ENCODE measurements around the gene TOMM34. TPM values are rescaled to one million over a fixed set of nuclear protein-coding genes. Genes with fewer than 3 reads are reported as not detected.

The TOMM34 gene
- total RNA-seq, 2 experiments from 2014 or later: 72.9 to 75.1 TPM

- Mint-ChIP-seq H3K4me1 (peaks cover 41% of the 10 kb centered on the region), H3K27me3 (no peaks in the 10 kb centered on the region), H3K9me3 (no peaks in the 10 kb centered on the region), H3K27ac (no peak overlapping the region), H3K4me3 (no peak overlapping the region), H3K36me3 (peaks cover 36% of the 10 kb centered on the region)
- DNase-seq: no peak
Observed at GRCh38 chr20:44901974-44902373, 58.2 kb downstream of the TOMM34 start.

GRCh38 chr20:44900231-44900854 is 59.9 kb downstream of the TOMM34 start:
- Mint-ChIP-seq H3K4me1 (peaks cover 54% of the 10 kb centered on the region), H3K36me3 (peaks cover 40% of the 10 kb centered on the region), H3K27me3 (no peaks in the 10 kb centered on the region), H3K27ac (peak overlapping the region; percentile 83), H3K9me3 (no peaks in the 10 kb centered on the region), H3K4me3 (peak overlapping the region; percentile 20)
- DNase-seq: no peak

GRCh38 chr20:44897133-44897532 is 63.1 kb downstream of the TOMM34 start:
- Mint-ChIP-seq H3K27me3 (no peaks in the 10 kb centered on the region), H3K9me3 (peaks cover 1% of the 10 kb centered on the region), H3K4me1 (peaks cover 76% of the 10 kb centered on the region), H3K27ac (peak overlapping the region; percentile 8), H3K36me3 (peaks cover 62% of the 10 kb centered on the region), H3K4me3 (no peak overlapping the region)
- DNase-seq: no peak

- H3K4me1 Mint-ChIP-seq: peaks cover 82% of the 10 kb centered on the region
- no peak overlapping the region for H3K4me3 Mint-ChIP-seq
- no peak for DNase-seq
- H3K27me3 Mint-ChIP-seq: no peaks in the 10 kb centered on the region
- H3K9me3 Mint-ChIP-seq: peaks cover 4% of the 10 kb centered on the region
- peak overlapping the region; percentile 26 for H3K27ac Mint-ChIP-seq
- H3K36me3 Mint-ChIP-seq: peaks cover 67% of the 10 kb centered on the region
Observed at GRCh38 chr20:44896583-44896982, 63.6 kb downstream of the TOMM34 start.

- Mint-ChIP-seq H3K4me1 (peaks cover 80% of the 10 kb centered on the region), H3K36me3 (peaks cover 63% of the 10 kb centered on the region), H3K4me3 (no peak overlapping the region), H3K27ac (peak overlapping the region; percentile 7), H3K9me3 (peaks cover 4% of the 10 kb centered on the region), H3K27me3 (no peaks in the 10 kb centered on the region)
- DNase-seq: no peak
Observed at GRCh38 chr20:44894959-44895358, 65.2 kb downstream of the TOMM34 start.

Other genes starting within 250 kb of the TOMM34 start
- not detected for gene CCN5, start 245.0 kb downstream of the TOMM34 start, total RNA-seq
- under 1 TPM; 0.31 to 0.48 TPM for gene KCNK15, start 214.5 kb downstream of the TOMM34 start, total RNA-seq
- gene RIMS4, start 149.9 kb downstream of the TOMM34 start, total RNA-seq: under 1 TPM in 1 of 2 experiments, not detected in 1; 0.08 TPM
- gene YWHAB, start 74.7 kb downstream of the TOMM34 start, total RNA-seq: 100 to 1,000 TPM; 247 TPM
- 10 to 100 TPM; 75.3 to 79.3 TPM for gene PABPC1L, start 50.3 kb downstream of the TOMM34 start, total RNA-seq
- 100 to 1,000 TPM; 180 to 198 TPM for gene STK4, start 6.1 kb upstream of the TOMM34 start, total RNA-seq
- gene KCNS1, start 140.7 kb upstream of the TOMM34 start, total RNA-seq: under 1 TPM; 0.56 to 0.70 TPM
- under 1 TPM in 1 of 2 experiments, not detected in 1; 0.23 TPM for gene WFDC5, start 154.8 kb upstream of the TOMM34 start, total RNA-seq
- not detected for gene WFDC12, start 164.1 kb upstream of the TOMM34 start, total RNA-seq
- gene PI3, start 214.5 kb upstream of the TOMM34 start, total RNA-seq: not detected
- gene SEMG1, start 246.6 kb upstream of the TOMM34 start, total RNA-seq: not detected